Omental fat pad (tissue), 4 donors: ENCODE results near the gene UPP1. TPM values are rescaled to one million over a fixed set of nuclear protein-coding genes. Genes with fewer than 3 reads are reported as not detected.

Experiments used
- ATAC-seq: fragments of 150-250 bp; one replicate; pipeline ENCODE4 v1.9.1; 2016; ENCODE audit warnings: mild to moderate bottlenecking, moderate library complexity; ENCODE audit not compliant: low FRiP score
- DNase-seq: peaks from one replicate; pipeline ENCODE4 v3.0.0-alpha.2; 2019; ENCODE audit warnings: low spot score
- total RNA-seq, 4 donors: library from RNA; depleted of rRNA; stranded (reverse); fragments of >200 nt; gene quantifications; one replicate each; pipeline ENCODE4 v1.1.0, GENCODE V29; 2016
- TF ChIP-seq, protein P1 (sequence below), 3 donors: fragments of 450-650 bp; IDR thresholded peaks; one replicate each; pipeline ENCODE4 v1.5.1; 2016 to 2017; ENCODE audit warnings: antibody characterized with exemption in 3 of 3, mild to moderate bottlenecking in 3 of 3, moderate library complexity in 2 of 3

UPP1 gene
- total RNA-seq, 4 donors from 2014 or later: 26.1 to 114 (median 32.6) TPM

GRCh38 chr7:48091506-48092433 is 2.7 kb downstream of the UPP1 start:
- TF ChIP-seq, protein P1, sequence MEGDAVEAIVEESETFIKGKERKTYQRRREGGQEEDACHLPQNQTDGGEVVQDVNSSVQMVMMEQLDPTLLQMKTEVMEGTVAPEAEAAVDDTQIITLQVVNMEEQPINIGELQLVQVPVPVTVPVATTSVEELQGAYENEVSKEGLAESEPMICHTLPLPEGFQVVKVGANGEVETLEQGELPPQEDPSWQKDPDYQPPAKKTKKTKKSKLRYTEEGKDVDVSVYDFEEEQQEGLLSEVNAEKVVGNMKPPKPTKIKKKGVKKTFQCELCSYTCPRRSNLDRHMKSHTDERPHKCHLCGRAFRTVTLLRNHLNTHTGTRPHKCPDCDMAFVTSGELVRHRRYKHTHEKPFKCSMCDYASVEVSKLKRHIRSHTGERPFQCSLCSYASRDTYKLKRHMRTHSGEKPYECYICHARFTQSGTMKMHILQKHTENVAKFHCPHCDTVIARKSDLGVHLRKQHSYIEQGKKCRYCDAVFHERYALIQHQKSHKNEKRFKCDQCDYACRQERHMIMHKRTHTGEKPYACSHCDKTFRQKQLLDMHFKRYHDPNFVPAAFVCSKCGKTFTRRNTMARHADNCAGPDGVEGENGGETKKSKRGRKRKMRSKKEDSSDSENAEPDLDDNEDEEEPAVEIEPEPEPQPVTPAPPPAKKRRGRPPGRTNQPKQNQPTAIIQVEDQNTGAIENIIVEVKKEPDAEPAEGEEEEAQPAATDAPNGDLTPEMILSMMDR (IDR thresholded peaks at IDR 0.05): no peak
- no peak for DNase-seq
- ATAC-seq: no peak

GRCh38 chr7:48094861-48095293 is 5.8 kb downstream of the UPP1 start:
- TF ChIP-seq, protein P1 (IDR thresholded peaks at IDR 0.05): no peak
- no peak for DNase-seq
- ATAC-seq: no peak

DNA sequence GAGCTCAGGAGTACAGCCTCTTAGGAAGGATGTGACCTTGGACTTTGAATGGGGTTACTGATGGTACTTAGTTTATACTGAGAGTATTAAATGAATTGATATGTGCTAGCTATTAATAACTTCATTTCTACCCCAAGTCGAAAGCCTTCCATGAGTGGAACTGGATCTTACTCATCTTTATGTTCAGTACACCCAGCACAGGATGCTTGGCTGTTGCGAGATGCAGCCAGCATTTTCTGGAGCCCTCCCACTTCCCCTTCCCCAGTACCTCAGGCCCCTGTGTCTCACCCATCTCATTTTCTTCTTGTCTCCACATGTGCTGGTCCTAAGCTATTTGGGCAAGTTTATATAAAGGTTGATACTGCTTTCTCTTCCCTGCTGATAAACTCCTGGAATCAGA is 7.2 kb downstream of the UPP1 start:
- ATAC-seq (no peak), DNase-seq (no peak)
- TF ChIP-seq, protein P1 (IDR thresholded peaks at IDR 0.05): no peak

DNA sequence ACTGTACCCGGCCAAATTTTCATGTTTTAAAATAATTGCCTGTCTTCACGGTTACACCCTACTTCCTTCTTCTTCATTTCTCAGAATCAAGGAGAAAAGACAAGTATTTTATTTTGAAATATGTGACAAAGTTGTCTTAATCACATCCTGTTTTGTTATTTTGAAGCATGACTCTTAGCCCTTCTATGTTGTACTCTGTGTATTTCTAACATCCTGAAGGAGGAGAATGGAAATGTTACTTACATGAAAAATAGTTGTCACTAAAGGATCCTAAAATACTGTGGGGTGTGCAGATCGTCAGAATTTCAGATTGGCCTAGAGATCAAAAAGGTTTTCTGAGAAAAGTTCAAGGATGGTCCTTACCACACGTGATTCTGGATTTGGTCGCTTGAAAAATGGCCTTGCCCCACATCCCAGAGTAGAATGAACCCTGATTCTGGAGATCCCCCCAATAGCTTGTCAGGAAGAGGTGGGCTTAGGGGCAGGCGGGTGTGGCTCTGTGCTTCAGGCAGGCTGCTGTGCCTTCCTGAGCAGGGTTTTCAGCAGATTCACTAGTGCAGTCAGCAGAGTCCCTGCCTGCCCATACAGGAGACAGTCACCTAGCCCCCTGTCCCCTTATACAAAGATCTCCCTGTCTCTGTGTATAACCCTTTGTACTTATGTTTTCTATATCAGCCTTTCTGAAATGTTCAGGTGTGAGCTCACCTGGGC is 8.6 kb downstream of the UPP1 start:
- TF ChIP-seq, protein P1 (IDR thresholded peaks at IDR 0.05): no peak
- ATAC-seq: no peak
- no peak for DNase-seq

DNA sequence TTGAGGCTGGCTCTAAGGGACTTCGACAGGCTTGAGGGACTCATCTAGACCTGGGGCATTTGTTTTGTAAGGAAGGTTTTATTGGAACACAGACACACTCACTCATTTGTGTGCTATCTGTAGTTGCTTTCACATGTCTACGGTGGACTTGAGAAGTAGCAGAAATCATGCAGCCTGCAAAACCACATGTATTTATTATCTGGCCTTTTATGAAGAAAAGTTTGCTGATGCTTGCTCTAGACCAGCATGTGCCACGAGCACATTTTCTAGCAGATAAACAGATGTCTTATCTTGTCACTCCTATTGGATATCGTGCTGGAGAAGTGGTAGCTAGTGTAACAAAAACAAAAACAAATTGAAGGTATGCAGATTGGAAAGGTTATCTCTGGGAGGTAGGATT is 9.8 kb downstream of the UPP1 start:
- TF ChIP-seq, protein P1 (IDR thresholded peaks at IDR 0.05): no peak
- ATAC-seq (no peak), DNase-seq (no peak)

DNA sequence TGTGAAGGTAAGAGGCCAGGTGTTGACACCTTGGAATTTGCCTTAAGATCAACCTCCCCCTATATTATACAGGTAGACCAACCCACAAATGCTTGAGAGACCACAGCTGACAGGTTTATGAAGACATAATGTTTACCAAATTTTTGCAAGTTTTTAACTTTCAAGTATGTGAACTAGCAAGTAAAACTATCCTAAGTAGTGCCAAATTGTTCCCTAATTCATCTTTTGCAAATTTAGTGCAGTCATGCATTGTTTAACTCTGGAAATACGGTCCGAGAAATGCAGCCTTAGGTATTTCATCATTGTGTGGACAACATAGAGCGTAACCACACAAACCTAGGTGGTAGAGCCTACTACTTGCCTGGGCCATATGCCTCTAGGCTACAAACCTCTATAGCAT is 10.7 kb downstream of the UPP1 start:
- DNase-seq (no peak), ATAC-seq (no peak)
- TF ChIP-seq, protein P1 (IDR thresholded peaks at IDR 0.05): no peak
